ENCODE results near the gene BCL11A.
A peak's percentile ranks its signal among the peaks of the same experiment; 100 is the strongest.

The BCL11A gene

GRCh38 chr2:60558536-60558935, 5.1 kb upstream of the BCL11A start:
- DNase-seq = no peak

- DNase-seq = no peak
Observed at GRCh38 chr2:60557486-60557864, 4.0 kb upstream of the BCL11A start.

GRCh38 chr2:60556576-60557485, 3.4 kb upstream of the BCL11A start:
- DNase-seq = peak; percentile 13

- DNase-seq = no peak
Observed at GRCh38 chr2:60556175-60556574, 2.7 kb upstream of the BCL11A start.

- DNase-seq = peak; percentile 28
Observed at GRCh38 chr2:60555783-60556139, 2.3 kb upstream of the BCL11A start.

GRCh38 chr2:60555066-60555782, 1.8 kb upstream of the BCL11A start:
- DNase-seq = peak; percentile 75

- DNase-seq = no peak
Observed at GRCh38 chr2:60554646-60555065, 1.2 kb upstream of the BCL11A start.

GRCh38 chr2:60554074-60554645, 706 bp upstream of the BCL11A start:
- DNase-seq = peak; percentile 65

GRCh38 chr2:60552851-60553494, 481 bp downstream of the BCL11A start:
- peak; percentile 41 for DNase-seq

- DNase-seq = no peak
Observed at GRCh38 chr2:60552078-60552850, 1.2 kb downstream of the BCL11A start.

GRCh38 chr2:60551240-60552077, 2.0 kb downstream of the BCL11A start:
- no peak for DNase-seq

GRCh38 chr2:60550984-60551239, 2.5 kb downstream of the BCL11A start:
- DNase-seq = no peak

- DNase-seq = peak; percentile 80
Observed at GRCh38 chr2:60550178-60550983, 3.1 kb downstream of the BCL11A start.

- DNase-seq = no peak
Observed at GRCh38 chr2:60549928-60550177, 3.6 kb downstream of the BCL11A start.

GRCh38 chr2:60549238-60549927, 4.1 kb downstream of the BCL11A start:
- DNase-seq = peak; percentile 12

GRCh38 chr2:60548845-60549237, 4.6 kb downstream of the BCL11A start:
- DNase-seq = no peak

GRCh38 chr2:60548311-60548710, 5.1 kb downstream of the BCL11A start:
- DNase-seq = no peak

- DNase-seq = no peak
Observed at GRCh38 chr2:60547841-60548240, 5.6 kb downstream of the BCL11A start.

- no peak for DNase-seq
Observed at GRCh38 chr2:60546756-60547420, 6.6 kb downstream of the BCL11A start.

GRCh38 chr2:60544954-60545560, 8.4 kb downstream of the BCL11A start:
- no peak for DNase-seq

Measured in GDM1 (cell line).